Fibroblast of pulmonary artery (primary cell): ENCODE data around the gene ULK1.

Source experiments
- DNase-seq: peaks from one replicate; pipeline ENCODE4 v3.0.0-alpha.2; 2010; ENCODE audit warnings: low read depth
- H3K4me3 ChIP-seq: replicated peaks from 2 replicates; pipeline ENCODE4 v1.5.1; 2011; ENCODE audit warnings: low read depth, mild to moderate bottlenecking, control low read depth, low read length, moderate library complexity
- TF ChIP-seq, protein P1 (sequence below): IDR thresholded peaks from 2 replicates; pipeline ENCODE4 v1.5.1; 2011; ENCODE audit warnings: mild to moderate bottlenecking, control low read depth, low read length, inconsistent platforms; ENCODE audit errors: missing control alignments

Gene ULK1

DNA sequence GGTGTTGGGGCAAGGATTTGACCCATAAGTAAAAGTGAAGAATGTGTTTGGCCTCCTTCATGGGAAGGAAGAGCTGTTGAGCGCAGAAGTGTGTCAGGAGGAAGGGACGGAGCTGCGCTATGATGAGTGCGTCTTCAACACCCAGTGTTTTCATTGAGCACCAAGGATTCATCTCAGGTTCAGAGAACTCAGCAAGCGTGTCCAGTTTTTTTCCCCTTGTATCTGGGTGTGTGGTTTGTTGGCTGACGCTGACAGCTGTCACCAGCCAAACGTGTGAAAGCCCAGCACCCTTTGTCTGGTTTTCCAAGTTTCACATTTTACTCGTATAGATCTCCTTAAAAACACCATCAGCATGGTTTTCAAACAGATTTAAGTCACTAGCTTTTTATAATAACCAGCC is 67.6 kb downstream of the ULK1 start:
- DNase-seq = no peak
- H3K4me3 ChIP-seq = no peak overlapping the region
- TF ChIP-seq, protein P1, sequence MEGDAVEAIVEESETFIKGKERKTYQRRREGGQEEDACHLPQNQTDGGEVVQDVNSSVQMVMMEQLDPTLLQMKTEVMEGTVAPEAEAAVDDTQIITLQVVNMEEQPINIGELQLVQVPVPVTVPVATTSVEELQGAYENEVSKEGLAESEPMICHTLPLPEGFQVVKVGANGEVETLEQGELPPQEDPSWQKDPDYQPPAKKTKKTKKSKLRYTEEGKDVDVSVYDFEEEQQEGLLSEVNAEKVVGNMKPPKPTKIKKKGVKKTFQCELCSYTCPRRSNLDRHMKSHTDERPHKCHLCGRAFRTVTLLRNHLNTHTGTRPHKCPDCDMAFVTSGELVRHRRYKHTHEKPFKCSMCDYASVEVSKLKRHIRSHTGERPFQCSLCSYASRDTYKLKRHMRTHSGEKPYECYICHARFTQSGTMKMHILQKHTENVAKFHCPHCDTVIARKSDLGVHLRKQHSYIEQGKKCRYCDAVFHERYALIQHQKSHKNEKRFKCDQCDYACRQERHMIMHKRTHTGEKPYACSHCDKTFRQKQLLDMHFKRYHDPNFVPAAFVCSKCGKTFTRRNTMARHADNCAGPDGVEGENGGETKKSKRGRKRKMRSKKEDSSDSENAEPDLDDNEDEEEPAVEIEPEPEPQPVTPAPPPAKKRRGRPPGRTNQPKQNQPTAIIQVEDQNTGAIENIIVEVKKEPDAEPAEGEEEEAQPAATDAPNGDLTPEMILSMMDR = no peak

DNA sequence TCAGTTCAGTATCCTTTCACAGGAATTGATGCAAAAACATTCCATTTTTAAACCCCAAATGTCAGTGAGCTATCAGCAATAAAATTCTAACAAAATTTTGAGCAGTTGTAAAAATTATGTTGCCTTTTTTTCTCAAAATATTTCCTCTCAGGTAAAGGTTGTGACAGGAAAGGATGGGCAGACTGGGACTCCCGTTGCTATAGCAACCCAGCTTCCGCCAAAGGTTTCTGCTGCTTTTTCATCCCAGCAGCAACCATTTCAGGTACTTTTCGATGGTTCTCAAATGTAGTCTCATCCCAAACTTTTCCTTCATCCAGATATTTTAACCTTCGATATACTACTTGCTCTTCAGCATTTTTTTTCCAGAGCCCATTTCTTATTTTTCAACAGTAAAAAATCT is 69.0 kb downstream of the ULK1 start:
- H3K4me3 ChIP-seq = no peak overlapping the region
- no peak for DNase-seq
- TF ChIP-seq, protein P1 = no peak

DNA sequence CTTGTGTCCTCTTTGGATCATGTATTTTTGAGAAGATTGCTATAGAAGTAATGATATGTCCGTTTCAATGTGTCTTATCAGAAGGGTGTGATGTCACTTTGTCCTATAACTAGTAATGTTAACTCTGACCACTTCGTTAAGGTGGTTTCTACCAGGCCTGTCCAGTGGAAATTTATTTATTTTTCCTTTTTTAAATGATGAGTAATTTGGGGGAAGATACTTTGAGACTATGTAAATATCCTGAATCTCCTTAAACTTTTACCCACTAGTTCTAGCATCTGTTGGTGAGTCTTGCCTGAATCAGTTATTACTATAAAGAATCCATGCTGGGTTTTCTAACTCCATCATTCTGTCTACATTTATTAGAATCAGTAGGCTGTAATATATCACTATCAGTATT is 70.7 kb downstream of the ULK1 start:
- no peak for DNase-seq
- H3K4me3 ChIP-seq = no peak overlapping the region
- TF ChIP-seq, protein P1 = no peak

DNA sequence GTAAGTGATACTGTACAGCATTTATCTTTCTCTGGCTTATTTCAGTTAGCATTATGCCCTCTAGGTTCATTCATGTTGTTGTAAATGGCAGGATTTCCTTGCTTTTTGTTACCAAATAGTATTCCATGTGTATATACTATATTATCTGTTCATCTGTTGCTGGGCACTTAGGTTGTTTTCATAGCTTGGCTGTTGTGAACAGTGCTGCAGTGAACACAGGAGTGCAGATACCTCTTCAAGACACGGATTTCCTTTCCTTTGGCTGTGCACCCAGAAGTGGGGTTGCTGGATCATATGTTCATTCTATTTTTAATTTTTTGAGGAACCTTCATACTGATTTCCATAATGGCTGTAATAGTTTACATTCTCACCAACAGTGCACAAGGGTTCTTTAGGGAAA is 76.8 kb downstream of the ULK1 start:
- DNase-seq = no peak
- TF ChIP-seq, protein P1 = no peak
- H3K4me3 ChIP-seq = no peak overlapping the region
